Stimulated activated CD8-positive, alpha-beta memory T cell treated with anti-CD3 and anti-CD28 coated beads, Interleukin-12 subunit alpha, Interleukin-12 subunit beta, amount 100 ng/mL, for 24 hours (primary cell): ENCODE data around the gene TEX19.

Experiments
- DNase-seq: peaks from one replicate; pipeline ENCODE4 v3.0.0-alpha.2; 2020; ENCODE audit errors: extremely low read depth

Gene TEX19

GRCh38 chr17:82321947-82322466 is 37.0 kb upstream of the TEX19 start:
- DNase-seq: no peak

DNA sequence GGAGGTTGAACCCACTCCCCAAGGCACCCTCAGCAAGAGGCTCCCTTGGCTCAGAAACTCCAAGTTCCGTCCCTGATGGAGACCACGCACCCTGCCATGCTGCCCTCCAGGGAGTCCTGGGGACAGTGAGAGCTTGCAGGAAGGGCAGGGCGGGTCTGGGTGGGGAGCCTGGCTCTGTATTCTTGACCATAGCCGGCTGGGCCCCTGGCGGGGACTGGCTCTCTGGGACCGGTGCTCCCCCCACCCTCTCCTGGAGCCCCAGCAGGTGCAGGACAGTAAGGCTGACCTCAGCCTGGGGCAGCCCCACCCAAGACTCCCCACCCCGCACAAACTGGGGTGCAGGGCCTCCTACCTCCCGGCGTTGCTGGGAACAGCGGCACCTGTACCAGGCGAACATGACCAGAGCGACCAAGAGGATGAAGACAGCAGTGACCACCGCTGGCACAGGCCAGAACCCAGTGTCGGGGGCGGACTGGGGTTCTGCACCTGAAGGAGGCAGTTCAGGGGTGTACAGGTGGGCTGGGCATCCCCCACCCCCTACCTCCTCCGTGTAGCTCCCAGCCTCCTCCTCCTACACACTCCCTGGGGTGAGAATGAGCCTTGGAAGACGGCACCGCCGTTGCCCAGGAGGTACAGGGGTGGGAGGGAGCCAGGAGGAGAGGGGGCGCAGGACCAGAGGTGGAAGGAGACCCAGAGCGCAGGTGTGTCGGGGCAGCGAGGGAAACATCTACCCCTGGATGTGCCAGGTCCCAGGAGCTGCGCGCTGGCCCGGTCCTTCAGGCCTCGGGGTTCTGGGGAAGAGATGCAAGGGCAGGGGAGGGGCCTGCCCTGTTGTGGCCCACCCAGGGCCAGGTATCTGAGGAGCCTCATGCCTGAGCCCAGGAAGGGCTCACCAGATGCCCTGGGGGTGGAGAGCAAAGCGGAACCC is 36.3 kb upstream of the TEX19 start:
- no peak for DNase-seq

DNA sequence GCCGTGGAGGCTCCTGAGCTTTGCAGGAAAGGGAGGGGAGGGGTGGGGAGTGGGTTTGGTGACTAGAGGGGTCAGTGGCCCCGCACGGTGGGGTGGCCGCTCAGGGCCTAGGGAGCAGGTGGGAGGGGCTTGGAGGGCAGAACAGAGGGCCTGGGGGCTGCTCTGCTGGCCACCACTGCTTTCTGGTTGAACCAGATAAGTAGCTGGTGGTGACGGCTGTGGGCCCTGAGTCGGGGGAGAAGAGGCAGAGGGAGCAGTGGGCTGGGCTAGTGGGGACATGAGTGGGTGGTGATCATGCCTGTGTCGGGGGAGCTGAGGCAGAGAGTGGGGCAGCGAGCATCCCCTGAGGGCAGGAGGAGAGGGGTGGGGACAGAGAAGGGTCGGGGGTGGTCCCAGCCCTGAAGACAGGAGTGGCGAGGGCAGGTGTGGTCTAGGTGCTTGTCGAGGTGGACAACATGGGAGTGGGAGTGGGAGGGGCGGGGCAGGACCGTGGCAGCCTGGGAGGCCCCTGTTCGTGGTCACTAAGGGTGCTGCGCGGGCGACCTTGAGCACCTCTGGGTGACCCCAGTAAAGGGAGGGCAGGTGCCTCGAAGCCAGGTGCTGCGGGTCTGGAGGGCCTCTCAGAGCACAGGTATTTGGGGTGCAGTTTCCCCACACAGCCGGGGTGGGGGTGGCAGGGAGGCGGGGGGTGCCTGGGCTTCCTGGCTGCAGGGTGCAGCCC is 35.4 kb upstream of the TEX19 start:
- no peak for DNase-seq

DNA sequence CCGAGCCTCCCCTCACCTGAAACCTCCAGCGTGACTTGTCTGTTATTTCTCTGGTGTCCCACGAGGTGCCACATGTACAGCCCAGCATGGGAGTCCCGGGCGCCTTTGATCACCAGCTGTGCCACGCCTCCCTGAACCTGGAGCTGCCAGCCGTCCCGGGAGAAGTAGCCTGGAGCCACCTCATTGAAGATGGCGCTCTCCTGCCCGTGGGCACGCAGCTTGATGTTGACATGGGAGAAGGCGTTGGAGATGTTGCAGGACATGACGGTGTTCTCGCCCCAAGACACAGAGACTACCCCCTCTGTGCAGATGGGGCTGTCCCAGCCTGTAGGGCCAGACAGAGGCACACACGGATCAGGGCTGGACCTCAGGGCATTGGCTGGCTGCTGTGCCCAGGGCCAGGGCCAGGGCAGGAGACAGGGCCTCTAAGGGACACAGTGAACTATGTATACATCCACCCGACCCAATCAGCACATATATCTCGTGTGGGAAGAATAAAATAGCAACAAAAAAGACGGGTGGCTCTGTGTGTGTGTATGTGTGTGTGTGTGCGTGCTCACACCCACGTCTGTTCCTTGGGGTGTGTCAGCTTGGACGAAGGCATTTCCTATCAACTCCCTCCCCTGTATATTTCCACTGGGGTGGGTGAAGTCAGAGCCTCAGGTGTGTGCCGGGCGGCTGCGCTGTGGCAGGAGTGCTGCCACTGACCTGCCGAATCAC is 34.3 kb upstream of the TEX19 start:
- DNase-seq: no peak

DNA sequence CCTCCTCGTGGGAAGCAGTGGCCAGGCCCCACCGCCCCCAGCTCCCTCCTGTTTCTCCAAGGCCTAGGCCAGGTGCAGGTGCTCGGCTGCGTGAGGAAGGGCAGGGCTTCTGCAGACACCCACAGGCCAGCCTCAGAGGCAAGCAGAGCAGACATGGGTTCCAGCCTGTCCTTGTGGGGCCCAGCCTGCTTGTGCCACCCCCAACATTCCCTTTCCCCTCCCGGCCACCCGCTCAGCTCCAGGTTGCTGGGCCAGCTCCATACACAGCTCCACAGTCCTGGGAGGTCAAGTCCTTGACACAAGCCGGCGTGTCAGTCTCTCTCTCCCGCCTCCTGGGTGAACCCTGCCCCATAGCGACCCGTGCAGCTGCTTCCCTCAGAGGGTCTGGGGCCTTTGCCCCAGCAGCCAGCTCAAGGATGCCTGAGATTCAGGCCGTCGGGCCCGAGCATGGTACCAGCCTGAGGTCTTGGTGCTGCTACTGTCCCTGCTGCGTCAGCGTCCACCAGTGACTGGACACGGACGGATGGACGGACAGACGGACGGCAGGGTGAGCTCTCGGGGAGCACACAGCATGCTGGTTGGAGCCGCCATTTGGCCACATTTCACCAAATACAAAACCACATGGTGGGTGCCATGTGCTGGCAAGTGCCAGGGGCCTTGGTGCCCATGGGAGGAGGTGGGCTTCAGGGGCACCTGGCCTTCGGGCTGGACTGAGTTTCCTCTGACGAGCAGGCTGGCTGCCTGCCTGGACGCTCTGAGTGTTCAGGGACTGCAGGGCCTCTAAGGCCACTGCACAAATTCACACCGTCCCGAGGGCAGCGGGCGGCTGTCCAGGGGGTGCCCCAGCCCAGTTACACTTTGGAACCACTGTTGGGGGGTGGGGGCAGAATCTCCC is 33.5 kb upstream of the TEX19 start:
- no peak for DNase-seq

DNA sequence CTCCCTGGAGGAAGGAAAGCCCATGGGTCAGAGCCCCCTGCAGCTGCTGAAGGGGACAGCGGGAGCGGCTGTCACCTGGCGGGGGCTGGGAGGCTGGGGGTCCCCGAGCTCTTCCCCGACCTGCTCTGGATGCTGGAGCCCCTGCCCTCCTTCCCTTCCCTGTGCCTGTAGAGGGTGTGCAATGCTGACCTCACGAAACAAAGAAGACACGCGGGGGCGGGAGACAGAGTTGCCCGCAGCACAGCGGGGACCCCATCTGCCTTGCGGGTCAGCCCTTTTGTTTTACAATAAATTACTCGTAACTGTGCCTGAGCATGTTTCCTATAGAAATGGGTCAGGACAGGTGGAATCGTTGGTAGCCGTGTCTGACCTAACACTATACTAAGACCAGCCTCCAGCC is 31.8 kb upstream of the TEX19 start:
- no peak for DNase-seq

GRCh38 chr17:82327757-82328140 is 31.3 kb upstream of the TEX19 start:
- no peak for DNase-seq

GRCh38 chr17:82328141-82328993 is 30.7 kb upstream of the TEX19 start:
- DNase-seq: no peak

DNA sequence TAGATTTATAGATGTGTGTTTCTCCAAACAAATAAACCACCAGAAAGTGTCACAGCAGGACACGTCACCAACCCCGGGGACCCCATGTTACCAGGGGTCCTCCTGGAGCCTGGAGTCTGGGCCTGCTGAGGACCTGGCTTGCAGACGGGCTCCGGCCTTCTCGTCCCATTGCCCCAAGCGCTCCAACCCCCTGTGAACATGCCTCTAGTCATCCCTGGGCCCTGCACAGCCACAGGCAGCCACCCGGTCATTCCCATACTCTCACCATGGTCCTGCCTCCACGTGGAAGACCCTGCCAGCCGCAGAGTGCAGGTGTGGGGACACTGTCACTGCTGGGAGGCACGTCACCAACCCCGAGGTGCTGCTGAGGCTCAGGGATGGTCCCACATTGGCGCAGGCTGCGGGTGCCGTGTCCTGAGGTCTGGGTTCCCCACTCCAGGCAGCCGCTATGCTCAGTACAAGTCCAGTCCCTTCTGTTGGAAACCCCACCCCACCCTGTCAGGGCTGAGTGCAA is 30.0 kb upstream of the TEX19 start:
- DNase-seq: no peak

- DNase-seq: no peak
Measured at GRCh38 chr17:82329683-82330321, 29.2 kb upstream of the TEX19 start.

GRCh38 chr17:82330322-82331239 is 28.5 kb upstream of the TEX19 start:
- no peak for DNase-seq

DNA sequence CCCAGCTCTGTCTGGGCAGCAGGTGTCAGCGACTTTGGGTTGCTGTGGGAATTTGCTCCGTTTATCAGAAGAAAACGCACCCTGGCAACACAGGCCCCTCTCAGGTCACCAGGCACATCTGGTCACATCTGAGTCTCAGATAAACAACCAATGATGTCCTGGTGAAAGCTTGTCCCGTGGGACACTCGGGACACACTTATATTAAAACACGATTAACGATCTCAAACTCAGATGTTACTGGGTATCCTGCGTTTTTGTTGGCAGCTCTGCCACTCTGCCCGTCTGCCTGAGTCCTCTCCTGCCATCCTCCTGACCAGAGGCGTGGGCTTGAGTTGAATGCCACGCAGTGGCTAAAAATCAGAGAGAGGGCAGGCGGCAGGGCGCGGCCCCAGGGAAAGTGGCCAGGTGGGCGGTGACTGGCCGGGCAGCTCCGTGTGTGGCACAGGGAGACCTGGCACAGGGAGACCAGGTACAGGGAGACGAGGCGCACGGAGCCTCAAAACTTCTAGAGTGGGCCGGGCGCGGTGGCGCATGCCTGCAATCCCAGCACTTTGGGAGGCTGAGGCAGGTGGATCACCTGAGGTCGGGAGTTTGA is 27.6 kb upstream of the TEX19 start:
- DNase-seq: no peak

GRCh38 chr17:82332669-82333278 is 26.3 kb upstream of the TEX19 start:
- no peak for DNase-seq

GRCh38 chr17:82333279-82334171 is 25.5 kb upstream of the TEX19 start, which contains the start of gene SECTM1:
TSS of gene SECTM1 (minus strand) at chr17:82333766. CDS start at chr17:82327240, 6,526 bp downstream.
- DNase-seq: no peak

- DNase-seq: no peak
Measured at GRCh38 chr17:82334204-82334621, 24.8 kb upstream of the TEX19 start.

DNA sequence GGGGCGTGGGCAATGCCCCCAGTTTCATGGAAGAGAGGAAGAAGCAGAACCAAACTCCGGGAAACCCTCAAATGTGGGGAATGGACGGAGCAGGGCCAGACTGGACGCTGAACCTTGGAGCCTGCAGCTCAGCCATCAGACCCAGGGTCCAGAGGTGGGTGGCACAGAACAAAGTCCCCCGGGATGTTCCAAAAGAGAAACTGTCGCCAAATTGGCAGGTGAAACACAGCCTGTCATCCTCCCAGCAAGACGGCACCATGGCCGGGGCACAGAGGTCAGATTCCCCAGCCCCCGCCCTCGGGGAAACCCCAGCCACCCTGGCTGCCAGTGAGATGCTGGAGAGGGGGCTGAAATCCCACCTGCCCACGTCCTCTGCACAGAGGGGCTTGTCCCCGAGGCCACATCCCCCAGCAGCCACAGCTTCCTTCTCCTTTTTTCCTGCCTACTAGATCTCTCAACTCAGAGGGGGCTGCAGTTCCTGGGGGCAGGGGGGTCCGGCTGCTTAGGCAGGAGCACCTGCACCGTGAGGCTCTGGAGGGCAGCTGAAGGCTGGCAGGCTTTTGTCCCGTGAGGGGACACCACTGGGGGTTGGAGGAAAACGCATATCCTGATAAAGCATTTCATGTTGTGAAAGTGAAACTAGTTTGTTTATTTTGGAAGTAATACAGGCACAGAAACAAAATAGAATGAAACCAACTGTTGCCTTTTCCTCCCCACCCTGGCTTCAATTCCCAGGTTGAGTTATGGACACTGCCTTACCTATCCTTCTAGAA is 24.2 kb upstream of the TEX19 start:
- no peak for DNase-seq
